GM23338 (cell line): ENCODE data around the gene TLX1. TPM values are rescaled to one million over a fixed set of nuclear protein-coding genes. Genes with fewer than 3 reads are reported as not detected.

Experiments
- ATAC-seq: fragments of 200-7000 bp; cut with Tn5 transposase; 3 replicates; pipeline ENCODE4 v1.9.1; 2020
- DNase-seq: peaks from one replicate; pipeline ENCODE4 v3.0.0-alpha.2; 2015; ENCODE audit warnings: low spot score
- H2AFZ ChIP-seq: fragments of 200-600 bp; sonication (generic); 2 replicates; pipeline ENCODE4 v1.8.0; 2016; ENCODE audit warnings: antibody characterized with exemption, mild to moderate bottlenecking, moderate library complexity
- H3F3A ChIP-seq: fragments of 200-600 bp; sonication (generic); replicated peaks from 2 replicates; pipeline ENCODE4 v1.8.0; 2017; ENCODE audit warnings: antibody characterized with exemption, mixed run types, low read depth
- H3K27ac ChIP-seq: fragments of 200-600 bp; sonication (generic); 2 replicates; pipeline ENCODE4 v1.6.1; 2016; ENCODE audit warnings: low read depth
- H3K27me3 ChIP-seq: fragments of 200-600 bp; sonication (generic); 2 replicates; pipeline ENCODE4 v1.8.0; 2016; ENCODE audit warnings: mild to moderate bottlenecking, mixed run types, moderate library complexity; ENCODE audit not compliant: insufficient read depth
- H3K36me3 ChIP-seq: fragments of 200-600 bp; sonication (generic); 2 replicates; pipeline ENCODE4 v1.8.0; 2016; ENCODE audit warnings: mild to moderate bottlenecking; ENCODE audit not compliant: insufficient read depth
- H3K4me1 ChIP-seq: fragments of 200-600 bp; sonication (generic); 2 replicates; pipeline ENCODE4 v1.8.0; 2016; ENCODE audit warnings: mild to moderate bottlenecking, moderate library complexity; ENCODE audit not compliant: insufficient read depth
- H3K4me2 ChIP-seq: fragments of 200-600 bp; sonication (generic); 2 replicates; pipeline ENCODE4 v1.7.1; 2017; ENCODE audit warnings: mixed run types
- H3K4me3 ChIP-seq: fragments of 200-600 bp; sonication (generic); 2 replicates; pipeline ENCODE4 v1.6.1; 2016; ENCODE audit warnings: mixed run types
- H3K79me2 ChIP-seq: fragments of 200-600 bp; sonication (generic); replicated peaks from 2 replicates; pipeline ENCODE4 v1.8.0; 2017; ENCODE audit warnings: mild to moderate bottlenecking; ENCODE audit not compliant: insufficient read depth
- H3K9me2 ChIP-seq: fragments of 200-600 bp; sonication (generic); 2 replicates; pipeline ENCODE4 v1.8.0; 2017; ENCODE audit not compliant: insufficient read depth
- H4K20me1 ChIP-seq: fragments of 200-600 bp; sonication (generic); replicated peaks from 2 replicates; pipeline ENCODE4 v1.8.0; 2017; ENCODE audit warnings: mild to moderate bottlenecking; ENCODE audit not compliant: insufficient read depth
- H3K27ac Mint-ChIP-seq: 2 replicates; pipeline ENCODE4 v1.8.0; 2020; ENCODE audit warnings: inconsistent platforms, mild to moderate bottlenecking, moderate library complexity, mixed read lengths
- H3K27me3 Mint-ChIP-seq: 3 replicates; pipeline ENCODE4 v1.8.0; 2022; ENCODE audit warnings: low read depth, mild to moderate bottlenecking, moderate library complexity, mixed read lengths, inconsistent platforms; ENCODE audit not compliant: insufficient read depth, poor library complexity
- H3K36me3 Mint-ChIP-seq: 3 replicates; pipeline ENCODE4 v1.8.0; 2021; ENCODE audit warnings: low read depth, mild to moderate bottlenecking, inconsistent platforms, moderate library complexity, mixed read lengths
- H3K4me1 Mint-ChIP-seq: 3 replicates; pipeline ENCODE4 v1.8.0; 2020; ENCODE audit warnings: mild to moderate bottlenecking, inconsistent platforms, mixed read lengths
- H3K4me3 Mint-ChIP-seq: 3 replicates; pipeline ENCODE4 v1.8.0; 2021; ENCODE audit warnings: moderate library complexity, mild to moderate bottlenecking, inconsistent platforms, mixed read lengths
- H3K9me3 Mint-ChIP-seq: 3 replicates; pipeline ENCODE4 v1.8.0; 2020; ENCODE audit warnings: moderate library complexity, mild to moderate bottlenecking, inconsistent platforms, mixed read lengths
- EZH2phosphoT487 ChIP-seq: fragments of 200-600 bp; sonication (generic); IDR thresholded peaks from one replicate; pipeline ENCODE4 v1.8.1; 2018; ENCODE audit warnings: antibody characterized with exemption; ENCODE audit not compliant: unreplicated experiment
- JUNB ChIP-seq: IDR thresholded peaks from one replicate; pipeline ENCODE4 v1.6.1; 2016; ENCODE audit warnings: antibody characterized with exemption; ENCODE audit not compliant: unreplicated experiment
- STAT1 ChIP-seq: IDR thresholded peaks from one replicate; pipeline ENCODE4 v1.6.1; 2016; ENCODE audit warnings: antibody characterized with exemption; ENCODE audit not compliant: unreplicated experiment
- ZNF331 ChIP-seq: fragments of 250-450 bp; sonication (Bioruptor Pico); IDR thresholded peaks from 2 replicates; pipeline ENCODE4 v1.5.0; 2020; ENCODE audit warnings: low read depth, mild to moderate bottlenecking, moderate library complexity
- ZNF462 ChIP-seq: fragments of 250-450 bp; sonication (Bioruptor Pico); IDR thresholded peaks from 2 replicates; pipeline ENCODE4 v1.5.0; 2020; ENCODE audit warnings: mild to moderate bottlenecking, moderate library complexity
- polyA plus RNA-seq: library from polyadenylated mRNA; unstranded; fragments of >200 nt; fragmentation: Nextera tagmentation; extraction: Ambion mirVana; gene quantifications from 2 replicates; pipeline ENCODE4 v1.2.1, GENCODE V29; 2016
- total RNA-seq: library from RNA; depleted of rRNA; stranded (reverse); fragments of >200 nt; shearing (Covaris generic); gene quantifications from 2 replicates; pipeline ENCODE4 v1.2.3, GENCODE V29; 2014; rRNA removed

Gene TLX1
- total and polyA plus RNA-seq, 2 experiments from 2014 or later, result not detected

- H3K79me2 ChIP-seq, result no peaks in the 10 kb centered on the region
- Mint-ChIP-seq H3K36me3 (no peaks in the 10 kb centered on the region), H3K4me3 (no peak overlapping the region), H3K4me1 (no peaks in the 10 kb centered on the region; the same call in none of the 3 replicates), H3K27ac (0 out of 2 replicates have a peak overlapping the region, but pooled peaks have one; percentile 7), H3K27me3 (no peaks in the 10 kb centered on the region), H3K9me3 (no peaks in the 10 kb centered on the region)
- peaks cover 11% of the 10 kb centered on the region for H3K4me1 ChIP-seq
- H3K27ac ChIP-seq, result no peak overlapping the region
- no peaks in the 10 kb centered on the region for H3F3A ChIP-seq
- no peaks in the 10 kb centered on the region for H3K27me3 ChIP-seq
- ATAC-seq (no peak; the same call in 2 of the 3 replicates), DNase-seq (no peak)
- TF ChIP-seq EZH2phosphoT487 (no peak), STAT1 (no peak), ZNF331 (CRISPR knock-in tag) (no peak), JUNB (no peak), ZNF462 (CRISPR knock-in tag) (no peak)
- H3K36me3 ChIP-seq, result no peaks in the 10 kb centered on the region
- 0 out of 2 replicates have a peak, but pooled peaks cover 8% of the 10 kb centered on the region for H3K9me2 ChIP-seq
- no peaks in the 10 kb centered on the region for H4K20me1 ChIP-seq
- H3K4me2 ChIP-seq, result no peak overlapping the region
- H3K4me3 ChIP-seq, result no peak overlapping the region
- no peak overlapping the region for H2AFZ ChIP-seq
Observed at GRCh38 chr10:101183458-101184183, 52.5 kb downstream of the TLX1 start.

Other genes with a start within 250 kb of the TLX1 start
- gene SLF2, start 218.3 kb upstream of the TLX1 start, total RNA-seq, result 12.1 and 22.1 TPM in 2 replicates
- gene SLF2, start 218.3 kb upstream of the TLX1 start, polyA plus RNA-seq, result 11.3 and 13.6 TPM in 2 replicates
- 7.3 and 8.5 TPM in 2 replicates for gene SEMA4G, start 161.8 kb upstream of the TLX1 start, total RNA-seq
- gene SEMA4G, start 161.8 kb upstream of the TLX1 start, polyA plus RNA-seq, result 5.3 and 6.3 TPM in 2 replicates
- 60.4 and 76.9 TPM in 2 replicates for gene MRPL43, start 143.8 kb upstream of the TLX1 start, total RNA-seq
- gene MRPL43, start 143.8 kb upstream of the TLX1 start, polyA plus RNA-seq, result 124 and 126 TPM in 2 replicates
- 24.5 and 29.4 TPM in 2 replicates for gene TWNK, start 143.8 kb upstream of the TLX1 start, total RNA-seq
- 11.4 and 12.2 TPM in 2 replicates for gene TWNK, start 143.8 kb upstream of the TLX1 start, polyA plus RNA-seq
- gene LZTS2, start 131.5 kb upstream of the TLX1 start, total RNA-seq, result 62.8 and 88.3 TPM in 2 replicates
- 27.6 and 28.8 TPM in 2 replicates for gene LZTS2, start 131.5 kb upstream of the TLX1 start, polyA plus RNA-seq
- gene PDZD7, start 100.2 kb upstream of the TLX1 start, total RNA-seq, result 1.7 and 2.3 TPM in 2 replicates
- 1.5 and 1.7 TPM in 2 replicates for gene PDZD7, start 100.2 kb upstream of the TLX1 start, polyA plus RNA-seq
- gene SFXN3, start 100.1 kb upstream of the TLX1 start, total RNA-seq, result 2.3 and 3.8 TPM in 2 replicates
- gene SFXN3, start 100.1 kb upstream of the TLX1 start, polyA plus RNA-seq, result 0.68 and 0.73 TPM in 2 replicates
- gene KAZALD1, start 69.3 kb upstream of the TLX1 start, total RNA-seq, result 1.2 and 1.3 TPM in 2 replicates
- gene KAZALD1, start 69.3 kb upstream of the TLX1 start, polyA plus RNA-seq, result 0.27 and 0.75 TPM in 2 replicates
- not detected in 2 replicates for gene LBX1, start 98.2 kb downstream of the TLX1 start, total RNA-seq
- not detected in 2 replicates for gene LBX1, start 98.2 kb downstream of the TLX1 start, polyA plus RNA-seq
- 14.8 and 17.5 TPM in 2 replicates for gene BTRC, start 222.9 kb downstream of the TLX1 start, total RNA-seq
- gene BTRC, start 222.9 kb downstream of the TLX1 start, polyA plus RNA-seq, result 10.0 and 12.2 TPM in 2 replicates